GM10266 (cell line): ENCODE data around the gene TWF2.

ENCODE experiments used
- DNase-seq: peaks from one replicate; pipeline ENCODE4 v3.0.0; 2012; ENCODE audit errors: extremely low spot score
- CTCF ChIP-seq: IDR thresholded peaks from 2 replicates; pipeline ENCODE4 v1.5.1; 2012; ENCODE audit warnings: mild to moderate bottlenecking, low read depth; ENCODE audit not compliant: control insufficient read depth, insufficient read depth; ENCODE audit errors: missing control alignments

The TWF2 gene

GRCh38 chr3:52248165-52248541, 9.2 kb upstream of the TWF2 start:
- no peak for TF ChIP-seq CTCF
- no peak for DNase-seq

- DNase-seq, result no peak
- TF ChIP-seq CTCF, result no peak
These were observed 8.6 kb upstream of the TWF2 start for GRCh38 chr3:52247409-52248164.

GRCh38 chr3:52246728-52247408, 7.9 kb upstream of the TWF2 start:
- DNase-seq, result no peak
- no peak for TF ChIP-seq CTCF

- no peak for TF ChIP-seq CTCF
- no peak for DNase-seq
These were observed 7.3 kb upstream of the TWF2 start for GRCh38 chr3:52246264-52246620.

- no peak for TF ChIP-seq CTCF
- peak; percentile 81 for DNase-seq
These were observed 6.6 kb upstream of the TWF2 start, which contains the start of gene PPM1M for GRCh38 chr3:52245322-52246263. TSS of gene PPM1M (plus strand) at chr3:52245759. CDS start at chr3:52245825, 66 bp downstream.

GRCh38 chr3:52243791-52244628, 5.1 kb upstream of the TWF2 start:
- no peak for TF ChIP-seq CTCF

More at GRCh38 chr3:52243791-52244628, 5.1 kb upstream of the TWF2 start:
- DNase-seq, result peak; percentile 86
